Measurements from ENCODE around the gene PTPRT.

PTPRT gene

DNA sequence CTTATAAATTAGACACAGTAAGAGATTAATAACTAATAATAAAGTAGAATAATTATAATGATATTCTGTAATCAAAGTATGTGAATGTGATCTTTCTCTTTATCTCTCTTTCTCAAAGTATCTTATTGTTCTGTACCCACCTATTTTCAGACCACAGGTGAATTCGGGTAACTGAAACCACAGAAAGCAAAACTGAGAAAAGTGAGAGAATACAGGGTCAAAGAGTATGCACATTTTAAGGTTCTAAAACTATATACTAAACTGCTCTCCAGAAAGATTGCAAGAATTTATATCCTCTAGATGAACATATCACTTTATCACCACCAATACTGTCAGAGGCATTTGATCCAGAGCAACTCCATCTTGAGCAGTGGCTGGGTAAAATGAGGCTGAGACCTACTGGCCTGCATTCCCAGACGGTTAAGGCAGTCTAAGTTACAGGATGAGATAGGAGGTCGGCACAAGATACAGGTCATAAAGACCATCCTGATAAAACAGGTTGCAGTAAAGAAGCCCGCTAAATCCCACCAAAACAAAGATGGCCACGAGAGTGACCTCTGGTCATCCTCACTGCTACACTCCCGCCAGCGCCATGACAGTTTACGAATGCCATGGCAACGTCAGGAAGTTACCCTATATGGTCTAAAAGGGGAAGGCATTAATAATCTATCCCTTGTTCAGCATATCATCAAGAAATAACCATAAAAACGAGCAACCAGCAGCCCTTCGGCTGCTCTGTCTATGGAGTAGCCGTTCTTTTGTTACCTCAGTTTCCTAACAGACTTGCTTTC lies 211.3 kb downstream of the PTPRT start:
- DNase-seq (ENCODE audit: low read depth in 1 of 2, low spot score in 1 of 2), result no peak

DNA sequence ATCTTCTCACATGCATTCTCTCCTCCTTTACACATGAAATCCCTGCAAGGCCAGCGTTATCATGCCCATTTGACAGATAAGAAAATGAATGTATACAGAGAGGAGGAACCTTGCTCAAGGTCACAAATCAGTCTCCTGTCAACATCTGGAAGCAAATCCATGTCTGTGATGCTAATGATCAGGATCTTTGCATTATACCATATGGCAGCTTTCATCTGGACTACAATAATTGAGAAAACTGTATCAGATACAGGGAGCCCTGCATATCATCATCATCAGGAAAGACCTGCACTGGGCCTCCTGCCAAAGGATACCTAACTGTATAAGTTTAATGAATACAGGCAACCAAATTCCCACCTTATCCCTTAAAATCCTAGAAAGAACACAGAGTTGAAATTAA lies 213.7 kb downstream of the PTPRT start:
- no peak for DNase-seq (ENCODE audit: low read depth in 1 of 2, low spot score in 1 of 2)

DNA sequence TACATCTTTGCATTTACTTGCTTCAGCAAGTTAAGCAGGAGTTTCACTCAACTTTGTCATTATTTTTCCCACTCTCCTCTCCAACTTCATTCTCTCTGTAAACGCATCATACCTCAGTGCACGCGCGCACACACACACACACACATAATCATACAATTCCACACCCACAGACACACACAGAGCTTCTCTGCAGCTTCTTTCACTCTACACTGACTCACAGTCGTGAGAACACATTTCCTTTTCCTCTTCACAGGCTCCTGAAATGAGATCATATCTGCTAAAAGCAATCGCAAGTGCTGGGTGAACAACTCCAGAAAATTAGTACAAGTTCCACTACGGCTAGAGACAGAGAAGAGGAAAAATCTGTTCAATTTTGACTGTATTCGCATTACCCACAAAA lies 215.4 kb downstream of the PTPRT start:
- no peak for DNase-seq (ENCODE audit: low read depth in 1 of 2, low spot score in 1 of 2)

DNA sequence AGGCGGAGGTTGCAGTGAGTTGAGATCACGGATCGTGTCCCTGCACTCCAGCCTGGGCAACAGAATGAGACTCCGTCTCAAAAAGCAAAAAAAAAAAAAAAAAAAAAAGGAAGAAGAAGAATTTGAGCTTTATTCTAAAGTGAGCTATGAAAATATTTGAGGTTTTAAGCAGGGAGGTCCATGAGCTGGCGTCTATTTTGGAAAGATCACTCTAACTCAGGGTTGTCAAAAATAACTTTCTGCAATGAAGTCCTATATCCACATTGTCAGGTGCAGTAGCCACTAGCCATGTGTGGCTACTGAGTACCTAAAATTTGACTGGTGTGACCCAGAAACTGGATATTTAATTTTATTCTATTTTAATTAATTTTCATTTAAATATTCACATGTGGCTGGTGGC lies 217.1 kb downstream of the PTPRT start:
- no peak for DNase-seq (ENCODE audit: low read depth in 1 of 2, low spot score in 1 of 2)

DNA sequence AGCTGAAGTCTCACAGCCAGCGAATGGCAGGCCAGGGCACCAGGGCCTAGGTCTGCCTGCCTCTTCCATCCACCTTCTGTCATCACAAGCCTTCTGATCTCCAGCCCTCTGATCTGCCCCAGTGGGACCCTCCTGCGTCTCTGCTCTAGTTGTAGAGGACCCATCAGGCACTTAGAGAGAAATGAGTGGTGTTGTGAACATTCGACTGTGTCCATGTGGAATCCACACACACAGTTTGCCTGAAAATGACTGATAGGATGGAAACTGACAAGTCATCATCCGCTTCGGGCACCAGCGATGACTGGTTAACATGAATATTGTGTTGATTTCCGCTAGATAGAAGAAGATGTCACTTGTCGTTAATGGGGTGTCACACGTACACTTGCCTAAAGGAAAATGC lies 221.0 kb downstream of the PTPRT start:
- DNase-seq (ENCODE audit: low read depth in 1 of 2, low spot score in 1 of 2), result no peak

DNA sequence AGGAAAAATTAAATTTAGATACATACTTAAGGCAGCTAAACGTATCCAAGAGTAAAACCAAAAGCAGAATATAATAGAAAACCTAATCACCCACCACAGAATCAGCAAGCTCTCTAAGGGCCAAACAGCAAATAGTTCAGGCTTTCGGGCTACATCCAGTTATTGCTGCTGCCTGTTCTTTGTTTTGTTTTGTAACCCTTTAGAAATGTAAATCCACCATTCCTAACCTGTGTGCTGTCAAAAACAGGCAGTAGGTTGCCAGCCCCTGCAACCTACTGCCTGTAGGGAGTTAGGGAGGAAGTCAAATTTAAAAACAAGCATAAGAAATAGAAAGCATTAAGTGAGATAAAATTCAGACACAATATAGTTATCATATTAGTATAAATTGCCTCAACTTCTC lies 225.9 kb downstream of the PTPRT start:
- DNase-seq (ENCODE audit: low read depth in 1 of 2, low spot score in 1 of 2), result no peak

DNA sequence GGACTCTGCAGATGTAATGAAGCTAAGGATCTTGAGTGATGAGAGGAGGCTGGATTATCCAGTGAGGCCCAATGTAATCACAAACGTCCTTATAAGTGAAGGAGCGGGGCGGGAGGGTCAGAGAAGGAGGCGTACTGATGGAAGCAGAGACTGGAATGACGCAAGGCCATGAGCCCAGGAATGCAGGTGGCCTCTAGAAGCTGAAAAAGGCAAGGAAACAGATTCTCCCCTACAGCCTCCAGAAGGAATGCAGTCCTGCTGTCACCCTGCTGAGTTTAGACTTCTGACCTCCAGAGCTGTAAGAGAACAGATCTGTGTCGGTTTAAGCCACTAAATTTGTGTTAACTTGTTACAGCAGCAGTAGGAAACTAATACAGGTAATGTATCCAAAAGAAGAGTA lies 227.9 kb downstream of the PTPRT start:
- no peak for DNase-seq (ENCODE audit: low read depth in 1 of 2, low spot score in 1 of 2)

DNA sequence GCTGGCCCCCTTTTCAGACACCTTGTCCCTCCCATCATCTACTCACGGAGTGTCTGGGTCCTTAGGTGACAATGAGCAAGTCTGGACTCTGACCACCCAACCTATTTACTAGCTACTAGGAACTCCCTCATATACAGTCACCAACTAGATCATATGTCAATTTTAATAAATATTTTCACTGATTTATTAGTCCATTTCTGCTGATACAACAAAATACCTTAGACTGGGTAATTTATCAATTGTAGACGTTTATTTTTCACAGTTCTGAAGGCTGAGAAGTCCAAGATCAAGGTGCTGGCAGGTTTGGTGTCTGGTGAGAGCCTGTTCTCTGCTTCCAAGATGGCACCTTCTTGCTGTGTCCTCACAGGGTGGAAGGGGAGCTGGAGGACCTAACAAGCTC lies 229.7 kb downstream of the PTPRT start:
- no peak for DNase-seq (ENCODE audit: low read depth in 1 of 2, low spot score in 1 of 2)

DNA sequence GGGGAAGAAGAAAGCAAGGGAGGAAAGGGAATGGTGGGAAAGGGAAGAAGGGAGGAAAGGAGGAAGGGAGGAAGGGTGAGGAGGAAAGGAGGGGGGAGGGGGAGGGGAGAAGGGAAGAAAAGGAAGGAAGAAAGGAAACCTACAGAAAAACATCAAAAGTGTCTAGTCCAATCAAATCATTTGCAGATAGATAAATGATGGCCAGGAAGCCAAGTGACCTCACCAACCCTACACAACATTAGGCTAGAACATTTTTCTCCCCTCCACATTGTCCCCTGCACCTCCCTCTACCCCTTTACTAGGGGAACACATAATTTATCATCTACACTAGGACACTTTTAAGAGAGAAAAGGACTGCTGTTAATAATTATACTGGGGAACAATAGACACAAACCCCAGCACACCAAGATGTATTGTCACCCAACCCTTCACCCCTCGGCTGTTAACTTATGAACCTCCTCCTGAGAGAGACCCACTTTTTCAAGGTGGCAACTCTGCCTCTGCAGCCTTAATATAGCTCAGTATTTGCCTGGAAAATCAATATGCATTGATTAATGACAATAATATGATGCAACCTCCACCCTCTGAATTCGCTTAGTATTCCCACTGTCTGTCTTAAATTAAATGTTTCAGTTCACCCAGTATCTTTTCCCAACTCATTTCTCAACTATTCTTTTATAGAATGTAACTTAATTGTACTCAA lies 231.2 kb downstream of the PTPRT start:
- DNase-seq (ENCODE audit: low read depth in 1 of 2, low spot score in 1 of 2), result no peak

DNA sequence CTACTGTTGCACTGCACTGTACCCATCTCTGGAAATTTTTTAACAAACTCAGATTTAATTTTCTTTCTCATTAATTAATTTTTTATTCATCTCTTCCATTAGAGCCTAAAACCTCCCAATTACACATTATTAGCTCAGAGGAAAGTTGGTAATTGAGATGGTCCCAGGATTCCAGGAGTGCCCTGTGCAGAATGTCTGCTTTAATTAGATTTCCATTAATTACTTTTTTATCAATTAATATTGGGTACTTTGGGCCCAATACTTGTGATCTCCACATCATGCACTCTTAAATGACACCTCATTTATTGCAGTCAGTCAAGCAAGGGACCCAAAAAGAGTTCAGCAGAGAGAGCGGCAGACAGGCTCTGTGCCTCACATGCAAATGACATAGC lies 232.0 kb downstream of the PTPRT start:
- no peak for DNase-seq (ENCODE audit: low read depth in 1 of 2, low spot score in 1 of 2)

DNA sequence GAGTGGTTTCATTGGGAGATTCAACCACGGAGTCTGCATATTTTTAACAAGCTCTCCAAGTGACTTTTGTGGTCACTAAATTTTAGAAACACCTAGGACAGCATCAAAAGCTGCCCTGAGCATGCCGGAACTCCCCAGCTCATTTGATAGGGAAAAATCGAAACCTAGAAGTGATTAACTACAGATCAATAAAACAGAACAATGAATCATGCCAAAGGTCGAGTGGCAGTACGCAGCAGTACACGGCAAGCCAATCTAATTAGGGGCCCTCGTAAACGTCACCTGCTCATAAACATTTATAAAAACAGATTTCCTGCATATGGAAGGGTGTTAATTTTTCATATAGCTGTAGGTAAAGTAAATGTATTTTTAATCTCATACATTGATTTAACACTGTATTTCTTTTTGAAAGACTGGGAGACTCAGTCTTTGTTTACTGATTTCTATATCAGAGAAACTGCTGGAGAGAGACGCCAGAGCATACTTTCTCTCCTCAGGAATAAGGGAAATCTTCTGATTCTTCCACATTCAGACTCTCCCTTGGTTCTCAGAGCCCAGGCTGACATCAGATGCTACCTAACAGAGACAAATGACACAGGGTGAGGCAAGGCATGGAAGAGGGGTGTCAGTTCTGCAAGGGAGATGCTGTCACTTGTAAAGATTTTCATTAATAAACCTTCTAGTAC lies 232.5 kb downstream of the PTPRT start:
- no peak for DNase-seq (ENCODE audit: low read depth in 1 of 2, low spot score in 1 of 2)

DNA sequence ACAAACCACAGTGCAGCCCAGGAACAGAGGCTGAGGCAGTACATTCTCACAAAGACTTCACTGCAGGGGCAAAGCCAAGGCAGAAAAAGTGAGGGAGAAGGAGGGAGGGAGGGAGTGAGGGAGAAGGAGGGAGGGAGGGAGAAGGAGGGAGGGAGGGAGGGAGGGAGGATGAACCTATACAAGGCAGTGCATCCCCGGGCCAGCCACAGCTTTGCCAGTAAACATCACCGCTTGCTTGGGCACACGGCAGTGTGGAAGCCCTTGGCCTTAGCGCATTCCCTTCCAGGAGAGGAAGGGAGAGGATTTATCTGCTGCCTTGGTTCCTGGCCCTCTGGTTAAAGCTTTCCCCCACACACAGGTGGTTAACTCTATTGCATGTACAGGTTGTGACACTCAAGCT lies 234.0 kb downstream of the PTPRT start:
- DNase-seq (ENCODE audit: low read depth in 1 of 2, low spot score in 1 of 2), result no peak

DNA sequence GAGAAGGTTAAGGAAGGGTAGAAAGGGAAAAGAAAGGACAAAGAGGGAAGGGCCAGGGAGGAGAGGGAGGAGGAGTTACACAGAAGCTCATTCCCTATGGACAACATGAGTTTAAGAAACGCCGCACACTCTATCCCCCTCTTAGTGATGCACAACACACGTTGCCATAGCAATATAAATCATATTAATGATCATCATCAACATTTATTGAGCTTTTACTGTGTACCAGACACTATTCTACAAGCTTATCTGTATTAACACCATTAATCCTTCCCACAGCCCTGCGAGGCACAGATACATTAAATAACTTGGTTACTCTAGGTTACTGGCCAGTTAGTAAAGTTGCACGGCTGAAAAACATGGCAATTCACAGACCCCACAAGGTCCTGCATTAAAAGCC lies 234.8 kb downstream of the PTPRT start:
- DNase-seq (ENCODE audit: low read depth in 1 of 2, low spot score in 1 of 2), result no peak

DNA sequence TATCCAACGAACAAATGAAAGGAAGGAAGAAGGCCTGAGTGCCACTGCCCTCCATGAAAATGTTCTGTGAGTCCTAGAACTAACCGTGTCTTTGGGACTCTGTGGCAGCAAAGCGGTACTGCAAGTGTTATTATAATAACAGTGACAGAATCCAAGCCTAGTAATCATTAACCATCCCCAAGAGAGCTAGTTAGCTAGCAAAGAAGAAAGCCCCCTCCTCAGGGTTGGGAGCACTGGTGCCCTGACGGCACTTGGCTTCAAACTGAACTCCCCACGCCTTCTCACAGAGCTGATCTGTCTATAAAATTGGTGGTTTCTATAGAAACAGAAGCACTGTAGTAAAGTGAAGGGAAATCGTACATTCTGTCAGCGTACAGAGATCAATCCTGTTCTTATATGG lies 239.8 kb downstream of the PTPRT start:
- DNase-seq (ENCODE audit: low read depth in 1 of 2, low spot score in 1 of 2), result no peak

DNA sequence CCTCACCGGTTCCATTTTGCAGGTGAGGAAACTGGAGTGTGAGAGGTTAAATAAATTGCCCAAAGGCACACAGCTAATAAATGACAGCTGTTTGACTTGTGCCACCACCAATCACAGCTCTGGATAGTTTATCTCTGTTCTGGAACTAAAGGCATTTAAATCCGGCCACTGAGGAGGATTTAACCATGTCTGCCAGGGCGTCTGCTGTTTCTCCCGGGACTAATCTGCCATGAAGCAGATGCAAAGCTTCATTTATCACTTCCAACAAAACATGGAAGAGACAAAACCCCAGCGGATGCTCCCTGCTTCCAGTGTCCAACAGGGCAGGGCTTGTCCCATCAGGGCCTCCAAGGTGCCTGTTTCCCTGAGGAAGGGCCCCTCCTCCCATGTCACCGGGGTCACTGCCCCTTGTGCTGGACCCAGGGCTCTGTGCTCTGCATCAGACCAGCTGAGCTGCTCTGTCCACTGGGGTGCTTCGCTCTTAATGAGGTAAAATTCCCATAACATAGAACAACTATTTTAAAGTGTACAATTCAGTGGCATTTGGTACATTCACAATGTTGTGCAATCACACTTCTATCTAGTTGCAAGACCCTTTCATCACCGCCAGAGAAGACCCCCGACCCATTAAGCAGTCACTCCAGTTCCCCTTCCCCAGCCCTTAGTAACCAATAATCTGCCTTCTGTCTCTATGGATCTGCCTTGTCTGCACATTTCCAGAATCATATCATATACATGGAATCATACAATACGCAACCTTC lies 244.3 kb downstream of the PTPRT start:
- DNase-seq (ENCODE audit: low read depth in 1 of 2, low spot score in 1 of 2), result no peak

DNA sequence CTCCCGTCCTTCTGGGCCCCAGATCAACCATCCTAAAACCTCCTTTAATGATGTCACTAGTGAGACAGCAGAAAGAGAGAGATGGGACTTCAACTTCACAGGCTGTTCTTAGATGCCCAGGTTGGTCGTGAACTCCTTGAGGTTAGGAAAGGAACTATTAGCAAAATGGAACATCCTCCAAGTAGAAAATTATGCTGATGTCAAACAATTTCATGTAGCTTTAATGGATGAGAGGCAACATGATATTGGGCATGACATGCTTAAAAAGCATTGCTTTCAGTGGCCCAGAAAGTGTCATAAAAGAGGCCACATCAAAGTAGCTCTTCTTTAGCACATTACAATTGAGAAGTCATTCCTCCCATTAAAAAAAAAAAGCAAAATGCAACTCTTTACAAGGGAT lies 248.1 kb downstream of the PTPRT start:
- DNase-seq (ENCODE audit: low read depth in 1 of 2, low spot score in 1 of 2), result no peak

DNA sequence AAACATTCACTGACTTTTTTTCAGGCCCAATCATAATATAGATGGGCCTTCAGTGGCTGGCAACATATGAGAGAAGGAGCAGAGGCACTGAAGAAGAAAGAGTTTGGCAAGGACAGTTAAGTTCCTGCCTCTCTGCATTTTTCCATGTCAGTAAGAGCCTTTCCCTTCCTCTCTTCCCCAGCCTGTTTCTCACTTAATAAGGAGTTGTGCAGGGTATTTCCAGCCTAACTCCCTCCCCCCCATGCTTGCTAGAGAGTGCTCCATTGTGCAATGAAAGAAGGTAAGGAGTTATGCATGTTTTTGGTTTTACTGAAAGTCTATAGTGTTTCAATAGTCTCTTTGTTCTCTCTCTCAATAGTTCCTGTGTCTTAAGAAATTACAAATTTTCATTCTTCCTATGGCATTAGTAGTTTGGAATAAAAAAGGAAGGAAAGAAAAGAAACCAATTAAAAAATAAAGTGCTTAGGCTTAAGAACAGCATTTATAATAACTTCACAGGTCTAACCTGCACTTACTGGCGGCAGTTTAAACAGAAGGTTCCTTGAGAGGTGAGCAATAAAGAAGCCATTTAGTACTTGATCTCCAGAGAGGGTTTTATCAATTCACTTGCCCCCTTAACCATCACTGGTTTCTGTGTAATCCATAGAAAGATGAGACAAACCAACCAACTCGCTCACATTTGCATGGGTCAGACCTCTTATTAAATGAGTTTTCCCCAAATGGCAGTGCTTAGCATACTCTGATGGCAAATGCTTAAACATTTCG lies 251.1 kb downstream of the PTPRT start:
- no peak for DNase-seq (ENCODE audit: low read depth in 1 of 2, low spot score in 1 of 2)

DNA sequence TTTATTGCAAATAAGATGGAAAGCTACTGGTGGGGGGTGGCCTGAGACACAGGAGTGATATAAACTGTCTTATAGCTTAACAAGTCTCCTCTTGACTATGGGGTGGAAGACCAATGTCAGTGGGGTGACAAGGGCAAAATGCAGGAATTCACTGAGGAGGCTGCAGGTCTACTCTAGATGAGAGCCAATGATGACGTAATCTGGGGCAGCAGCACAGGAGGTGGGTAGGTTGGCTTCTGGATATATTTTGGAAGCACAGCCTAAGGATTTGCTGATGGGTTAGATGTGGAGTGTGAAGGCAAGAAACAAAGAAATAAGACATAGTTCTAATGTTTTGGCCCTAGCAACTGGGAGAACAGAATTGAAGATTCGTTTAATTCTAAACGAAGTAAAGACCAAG lies 253.2 kb downstream of the PTPRT start:
- DNase-seq (ENCODE audit: low read depth in 1 of 2, low spot score in 1 of 2), result no peak

DNA sequence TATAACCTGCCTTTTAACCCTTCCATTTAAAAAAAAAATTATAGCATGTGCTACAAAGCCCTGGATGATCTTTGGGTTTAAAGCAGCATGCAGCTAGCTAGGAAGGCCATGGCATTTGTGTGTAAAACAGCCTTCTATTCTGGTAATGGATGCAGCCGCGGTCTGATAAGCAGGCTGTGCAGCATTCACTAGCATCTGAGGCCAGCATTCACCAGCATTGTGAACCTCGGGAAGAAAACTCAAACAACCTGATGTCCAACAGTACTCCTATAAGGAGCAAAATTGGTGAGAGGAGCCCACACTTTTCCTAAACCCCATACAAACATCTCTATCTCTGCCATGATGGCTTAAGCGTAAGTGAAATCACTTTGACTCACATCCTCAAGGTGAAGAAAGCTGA lies 265.5 kb downstream of the PTPRT start:
- DNase-seq (ENCODE audit: low read depth in 1 of 2, low spot score in 1 of 2), result no peak

DNA sequence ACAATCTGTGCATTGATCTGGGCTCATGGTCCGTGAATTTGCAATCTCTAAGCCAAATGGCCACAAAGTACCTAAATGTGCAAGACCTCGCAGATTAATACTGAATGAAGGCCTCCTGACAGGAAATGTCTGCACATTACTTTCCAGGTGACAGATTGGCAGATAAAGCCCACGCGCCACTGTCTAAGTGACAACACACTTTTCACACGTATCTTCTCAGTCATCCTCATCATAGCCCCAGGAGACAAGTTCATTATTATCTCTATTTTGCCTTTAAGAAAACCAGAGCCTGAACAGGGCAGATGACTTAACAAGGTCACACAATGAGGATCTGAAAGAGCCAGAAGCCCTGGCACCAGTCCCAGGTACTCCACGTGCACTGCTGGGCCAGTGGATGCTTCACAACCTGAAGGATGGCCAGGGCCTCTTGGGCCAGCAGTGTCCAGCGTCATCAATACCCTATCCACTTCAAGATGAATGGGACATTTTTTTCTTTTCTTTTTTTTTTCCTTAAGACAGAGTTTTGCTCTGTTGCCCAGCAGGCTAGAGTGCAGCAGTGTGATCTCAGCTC lies 266.3 kb downstream of the PTPRT start:
- DNase-seq (ENCODE audit: low read depth in 1 of 2, low spot score in 1 of 2), result no peak

DNA sequence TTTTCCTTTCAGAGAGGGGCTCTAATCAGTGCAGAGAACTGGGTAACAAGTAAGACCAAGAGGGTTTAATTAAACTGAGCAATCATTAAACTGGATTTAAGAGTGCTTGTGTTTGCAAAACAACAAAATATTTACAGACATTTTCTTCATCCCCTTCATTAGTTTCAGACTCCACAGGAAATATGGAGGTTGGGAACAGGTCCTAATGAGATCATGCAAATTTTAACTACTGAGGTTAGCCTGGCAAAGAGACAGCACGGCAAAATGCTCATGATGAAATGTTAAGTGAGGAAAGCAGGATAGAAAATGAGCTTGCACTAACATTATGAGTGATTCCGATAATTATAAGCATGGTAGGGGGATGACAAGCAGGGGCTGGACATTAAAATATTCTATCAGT lies 268.9 kb downstream of the PTPRT start:
- DNase-seq (ENCODE audit: low read depth in 1 of 2, low spot score in 1 of 2), result no peak

Data from activated CD4-positive, alpha-beta T cell treated with anti-CD3 and anti-CD28 coated beads, Interleukin-2, amount 50 U/mL, for 24 hours (primary cell).